GM18511 (cell line): Measurements from ENCODE around the gene GRIK2.

ENCODE experiments used
- ATAC-seq: cut with Tn5 transposase; IDR thresholded peaks from one replicate; pipeline ENCODE4 v1.9.1; 2021; ENCODE audit warnings: mild to moderate bottlenecking, moderate library complexity; ENCODE audit not compliant: unreplicated experiment

GRIK2 gene

DNA sequence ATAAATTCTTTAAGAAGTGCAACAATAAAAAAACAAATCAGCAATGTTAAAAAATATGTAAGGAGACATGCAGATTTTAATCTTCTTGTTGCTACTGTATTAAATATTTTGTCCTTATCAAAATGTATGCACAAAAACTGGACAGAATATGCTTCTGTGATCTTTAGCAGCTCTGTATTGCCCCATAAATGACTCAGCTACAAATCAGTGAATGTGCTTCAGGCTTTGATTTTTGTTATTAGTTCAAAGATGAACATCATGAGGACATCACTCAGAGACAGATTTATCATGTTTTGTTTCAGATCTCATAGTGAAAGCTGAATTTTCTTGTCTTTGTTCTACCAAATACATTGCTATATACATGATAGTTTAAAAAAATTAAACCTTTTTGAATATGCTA, 312.4 kb downstream of the GRIK2 start:
- no peak for ATAC-seq

DNA sequence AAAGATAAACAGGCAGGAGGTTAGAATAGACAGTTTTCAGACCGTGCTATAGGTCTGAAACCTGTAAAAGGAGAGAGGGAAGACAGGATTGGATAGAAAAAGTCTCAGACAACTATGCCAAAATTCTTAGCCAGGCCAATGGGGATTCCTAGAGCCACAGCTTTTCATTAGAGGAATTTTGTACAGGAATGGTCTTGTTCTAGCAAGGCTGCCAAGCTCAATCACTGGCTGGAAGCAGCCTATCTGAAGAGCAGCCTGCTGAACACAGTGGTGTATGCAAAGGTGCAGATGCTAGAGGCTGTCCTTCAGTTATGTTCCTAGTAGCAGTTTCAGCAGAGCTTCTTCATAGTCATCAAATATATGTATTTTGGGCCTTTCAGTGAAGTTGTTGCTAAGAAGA, 313.1 kb downstream of the GRIK2 start:
- no peak for ATAC-seq

DNA sequence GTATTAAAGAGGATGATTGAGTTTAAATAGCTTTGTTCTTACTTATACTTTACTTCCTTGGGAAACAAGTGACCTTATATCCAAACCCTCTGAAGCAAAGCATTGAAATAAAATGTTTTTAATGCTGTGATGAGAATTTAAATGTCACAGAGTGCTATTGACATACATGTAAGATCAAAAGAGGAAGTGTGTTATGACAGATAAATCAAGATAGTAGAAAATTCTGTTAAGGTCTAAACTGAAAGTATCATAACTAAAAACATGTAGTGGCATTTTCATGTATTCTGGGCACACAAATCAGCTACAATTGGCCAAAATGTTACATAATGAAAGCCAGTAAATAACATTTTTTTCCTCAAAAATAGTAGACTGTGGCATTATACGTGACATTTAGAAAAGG, 318.0 kb downstream of the GRIK2 start:
- ATAC-seq: no peak

DNA sequence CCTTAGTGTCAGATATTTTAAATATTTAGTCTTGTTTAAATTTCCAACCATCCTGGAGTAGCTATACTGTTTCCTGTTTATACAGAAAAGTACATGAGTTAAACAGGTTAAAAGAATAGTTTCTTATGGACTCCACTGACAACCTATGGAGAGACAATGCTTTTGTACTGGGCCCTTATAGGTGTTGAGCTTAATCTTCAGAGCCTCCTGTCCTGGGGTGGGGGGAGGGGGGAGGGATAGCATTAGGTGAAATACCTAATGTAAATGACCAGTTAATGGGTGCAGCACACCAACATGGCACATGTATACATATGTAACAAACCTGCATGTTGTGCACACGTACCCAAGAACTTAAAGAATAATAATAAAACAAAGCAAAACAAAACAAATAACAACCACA, 322.9 kb downstream of the GRIK2 start:
- ATAC-seq: no peak

DNA sequence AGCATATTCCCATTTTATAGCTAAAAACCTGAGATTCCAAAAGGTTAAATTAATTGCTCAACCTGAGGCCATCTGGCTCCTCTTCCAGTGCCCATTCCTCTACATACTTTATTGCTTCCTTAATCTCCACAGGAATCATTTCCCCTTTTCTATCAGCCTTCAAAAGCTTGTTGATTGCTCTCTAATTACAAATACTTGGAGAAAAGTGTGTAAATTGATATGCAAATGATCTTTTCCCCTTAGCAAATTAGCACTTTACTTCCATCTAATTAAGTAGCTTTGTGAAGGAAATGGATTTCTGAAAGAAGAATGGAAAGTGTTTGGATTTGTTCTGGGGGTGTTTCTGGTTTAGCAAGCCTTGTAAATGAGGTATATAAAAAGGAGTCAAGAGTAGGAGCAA, 323.3 kb downstream of the GRIK2 start:
- no peak for ATAC-seq

DNA sequence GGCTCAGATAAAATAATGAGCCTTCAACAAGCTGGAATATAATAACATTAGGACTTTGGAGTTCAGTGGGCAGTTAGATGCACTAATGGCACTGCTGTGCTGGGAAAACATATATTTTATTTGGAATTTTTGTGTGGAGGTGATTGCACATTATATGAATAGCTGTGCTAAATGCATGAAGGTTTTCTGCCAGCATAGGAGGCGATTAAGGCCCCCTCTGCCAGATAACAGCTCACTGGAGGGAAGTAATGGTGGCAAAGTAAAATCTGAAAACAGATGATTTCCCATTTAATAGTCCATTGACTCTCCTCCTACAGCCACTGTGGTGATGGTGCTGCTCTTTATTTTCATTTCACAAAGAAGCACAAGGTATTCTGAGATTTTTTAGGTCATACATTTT, 326.0 kb downstream of the GRIK2 start:
- no peak for ATAC-seq

DNA sequence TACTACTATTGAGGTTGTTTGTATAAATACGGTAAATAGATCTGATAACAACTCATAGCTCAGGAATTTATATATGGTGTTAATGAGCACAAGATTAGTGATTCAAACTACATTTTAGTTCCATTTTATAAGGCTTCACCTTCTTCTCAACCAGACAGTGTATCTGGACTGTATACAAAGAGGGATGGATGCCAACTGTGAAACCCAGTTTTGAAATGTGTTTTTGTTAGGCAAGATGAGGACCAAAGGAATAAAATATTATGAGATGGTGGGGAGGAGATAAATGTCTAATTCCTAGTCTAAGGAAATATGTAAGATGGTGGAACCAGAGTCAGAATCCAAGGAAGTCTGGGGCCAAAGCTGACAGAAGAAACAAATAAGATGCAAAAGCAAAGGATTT, 329.0 kb downstream of the GRIK2 start:
- ATAC-seq: no peak

DNA sequence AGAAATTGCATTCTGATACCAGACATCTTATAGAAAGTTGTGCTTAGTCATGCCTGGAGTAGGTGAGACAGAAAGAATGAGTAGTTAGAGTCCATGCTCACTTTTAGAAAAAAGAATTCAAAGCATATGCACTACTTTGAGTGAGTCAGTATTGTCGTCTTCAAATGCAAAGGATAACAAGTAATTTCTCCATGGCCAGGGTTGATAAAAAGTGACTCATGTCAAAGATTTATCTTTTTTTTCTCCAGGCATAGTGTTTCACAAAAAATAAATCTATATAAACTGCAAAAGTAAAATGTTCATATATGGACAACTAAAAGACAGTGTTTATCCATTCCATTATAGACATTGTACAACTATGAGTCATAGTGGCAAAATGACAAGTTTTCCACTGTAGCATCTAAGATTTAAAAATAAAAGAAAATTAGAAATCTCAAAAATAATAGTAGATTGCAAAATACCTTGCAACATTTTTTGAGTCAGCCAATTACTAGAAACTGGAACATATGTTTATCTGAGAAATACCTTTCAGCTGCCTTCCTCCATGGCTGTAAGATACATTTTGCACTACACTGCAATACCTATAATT, 329.6 kb downstream of the GRIK2 start:
- no peak for ATAC-seq

DNA sequence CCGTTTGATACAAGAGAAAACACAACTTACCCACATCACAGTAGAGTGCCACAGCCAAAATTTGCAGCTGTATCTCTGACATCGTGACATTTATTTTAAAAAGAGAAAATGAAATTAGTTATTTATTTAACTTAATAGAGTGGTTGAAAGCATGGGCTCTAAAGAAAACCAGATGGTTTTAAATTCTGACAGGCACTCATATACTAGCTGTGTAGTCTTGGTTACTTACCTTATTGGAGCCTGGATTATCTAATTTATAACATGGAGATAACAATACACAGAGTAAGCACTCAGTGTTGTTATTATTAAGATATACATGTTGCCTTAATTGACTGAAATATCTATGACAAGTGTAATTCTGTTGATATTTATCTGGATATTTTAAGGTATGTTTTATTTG, 334.9 kb downstream of the GRIK2 start:
- no peak for ATAC-seq

DNA sequence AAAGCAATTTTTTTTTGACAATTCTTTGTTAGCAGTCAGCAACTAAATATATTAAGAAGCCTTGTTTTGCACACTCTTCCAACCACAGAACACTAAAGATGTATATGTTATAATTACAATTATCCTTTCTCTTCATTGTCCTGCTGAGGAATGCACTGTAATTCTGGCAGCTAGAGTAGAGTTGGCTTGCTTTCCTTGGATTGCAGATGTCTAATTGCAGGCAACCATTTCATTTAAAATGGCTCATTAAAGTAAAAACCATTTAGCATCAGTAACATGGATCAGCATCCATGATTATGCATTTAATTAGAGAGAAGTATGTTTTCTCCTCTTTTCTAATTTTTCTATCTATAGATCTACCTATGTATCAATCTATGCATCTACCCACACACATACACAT, 335.4 kb downstream of the GRIK2 start:
- ATAC-seq: no peak

DNA sequence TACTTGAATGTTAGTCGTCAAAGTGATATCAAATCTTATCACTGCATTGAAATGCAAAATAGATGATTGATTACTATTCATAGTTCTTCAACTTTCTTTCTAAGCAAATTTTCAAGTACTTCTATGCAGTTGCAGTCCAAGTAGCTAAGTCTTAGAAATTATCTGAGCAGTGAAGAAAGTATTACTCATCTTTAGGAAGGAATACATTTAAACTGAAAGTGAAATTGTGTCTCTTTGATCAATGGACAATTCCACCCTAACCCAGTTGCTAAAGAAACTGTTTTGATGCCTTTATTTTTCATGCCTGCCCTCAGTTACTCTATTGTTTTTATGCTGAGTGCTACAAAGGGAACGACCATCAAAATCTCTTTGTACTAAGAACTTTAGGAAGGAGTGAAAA, 337.4 kb downstream of the GRIK2 start:
- ATAC-seq: peak; percentile 59

DNA sequence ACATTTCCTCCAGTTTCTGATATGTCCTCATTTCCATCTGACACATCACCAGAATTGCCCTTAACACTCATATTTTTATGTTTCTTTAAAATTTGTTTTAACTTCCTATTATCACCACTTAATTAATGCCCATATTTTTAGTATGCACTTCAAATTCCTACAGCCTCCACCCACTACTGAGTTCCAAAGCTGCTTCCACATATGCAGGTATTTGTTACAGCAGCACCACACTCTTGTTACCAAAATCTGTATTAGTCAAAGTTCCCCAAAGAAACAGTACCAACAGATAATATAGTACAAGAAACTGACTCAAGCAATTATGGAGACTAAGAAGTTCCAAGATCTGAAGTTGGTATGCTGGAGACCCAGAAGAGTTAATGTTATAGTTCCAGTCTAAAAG, 340.4 kb downstream of the GRIK2 start:
- ATAC-seq: no peak

DNA sequence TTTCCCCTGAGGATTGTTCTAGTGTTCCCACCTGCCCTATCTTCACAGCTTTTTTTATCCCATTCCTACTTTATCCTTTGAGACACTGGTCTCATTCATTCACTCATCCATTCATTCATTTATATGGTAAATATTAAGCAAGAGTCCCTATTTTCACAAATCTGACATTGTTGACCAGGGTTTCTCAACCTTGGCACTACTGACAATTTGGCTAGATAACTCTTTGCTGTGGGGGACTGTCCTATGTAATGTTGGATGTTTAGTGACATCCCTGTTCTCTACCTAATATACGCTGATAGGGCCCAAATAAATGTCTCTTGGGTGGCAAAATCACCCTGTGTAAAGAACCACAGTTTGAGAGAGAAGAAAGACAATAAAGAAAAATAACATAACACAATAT, 345.0 kb downstream of the GRIK2 start:
- ATAC-seq: no peak

DNA sequence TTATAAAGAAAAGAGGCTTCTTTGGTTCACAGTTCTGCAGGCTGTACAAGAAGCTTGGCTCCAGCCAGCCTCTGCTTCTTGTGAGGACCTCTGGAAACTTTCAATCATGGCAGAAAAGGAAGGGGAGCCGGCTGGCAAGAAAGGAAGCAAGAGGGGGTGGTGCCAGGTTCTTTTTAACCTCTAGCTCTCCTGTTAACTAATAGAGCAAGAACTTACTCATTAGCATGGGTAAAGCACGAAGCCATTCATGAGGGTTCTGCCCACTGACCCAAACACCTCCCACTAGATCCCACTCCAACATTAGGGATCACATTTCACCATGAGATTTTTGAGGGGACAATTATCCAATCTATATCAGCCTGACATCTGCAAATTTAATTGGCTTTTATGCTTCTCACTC, 347.1 kb downstream of the GRIK2 start:
- ATAC-seq: no peak

DNA sequence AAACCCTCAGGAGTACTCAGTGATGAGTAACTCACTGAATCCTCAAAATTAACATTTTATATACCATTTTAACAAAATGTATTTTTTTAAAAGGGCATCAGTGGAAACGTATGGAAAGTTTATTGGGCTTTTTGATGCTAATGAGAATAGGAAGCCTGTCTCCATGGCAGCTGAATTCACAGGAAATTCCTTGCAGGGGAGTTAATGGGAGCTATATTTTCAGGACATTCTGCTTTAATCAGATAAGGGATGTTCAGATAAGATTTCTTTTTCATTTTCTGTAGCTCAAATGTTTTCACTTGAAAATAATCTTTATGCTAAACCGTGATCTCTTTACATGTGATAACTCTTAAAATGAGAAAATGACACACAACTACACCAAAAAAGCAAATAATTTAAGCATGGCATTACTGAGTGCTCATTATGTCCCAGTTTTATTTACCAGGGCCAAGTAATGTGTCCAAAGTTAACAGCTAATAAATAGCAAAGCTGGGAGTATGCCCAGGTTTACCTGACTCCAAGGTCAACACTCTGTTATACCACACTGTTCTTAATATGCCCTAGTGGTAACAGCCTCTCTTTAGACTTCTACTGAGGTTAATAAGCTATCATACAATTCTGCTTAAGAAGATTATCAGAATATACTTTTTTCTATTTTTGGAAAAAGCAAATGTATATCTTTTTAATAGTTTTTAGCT, 348.1 kb downstream of the GRIK2 start:
- no peak for ATAC-seq

DNA sequence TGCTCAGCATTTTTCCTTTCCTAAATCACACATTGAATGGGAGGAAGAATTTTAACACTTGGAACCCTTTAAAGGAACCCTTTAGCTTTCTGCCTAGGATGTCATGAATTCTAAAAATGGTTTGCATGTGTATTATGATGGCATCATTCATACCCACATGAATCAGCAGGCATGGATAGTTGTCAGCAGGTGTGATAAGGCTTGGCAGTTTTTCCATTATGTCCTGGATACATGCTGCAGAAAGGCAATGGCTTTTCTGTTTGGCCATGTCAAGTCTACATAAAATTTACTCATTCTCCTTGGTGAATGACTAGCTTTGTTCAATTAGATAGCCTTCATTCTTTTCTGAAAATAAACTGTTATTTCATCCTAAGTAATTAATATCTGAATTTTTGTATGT, 353.7 kb downstream of the GRIK2 start:
- no peak for ATAC-seq

DNA sequence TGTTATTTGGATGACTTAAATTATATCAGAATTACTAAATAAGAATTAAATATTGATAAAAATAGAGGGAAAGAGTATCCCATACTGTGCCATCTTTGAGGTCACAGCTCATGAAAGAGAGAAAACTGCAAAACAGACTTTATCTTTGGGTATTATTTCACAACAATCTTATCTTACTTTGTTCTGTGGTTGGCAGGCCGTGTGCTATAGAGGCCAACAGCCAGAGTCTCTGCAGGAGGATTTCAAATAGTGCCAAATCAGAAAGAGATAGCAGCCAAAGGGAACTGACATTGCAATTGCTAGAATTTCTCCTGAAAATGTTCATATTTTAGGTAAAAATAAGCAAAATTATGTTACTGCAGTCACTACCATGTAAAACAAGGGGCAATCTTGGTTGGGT, 354.2 kb downstream of the GRIK2 start:
- no peak for ATAC-seq

DNA sequence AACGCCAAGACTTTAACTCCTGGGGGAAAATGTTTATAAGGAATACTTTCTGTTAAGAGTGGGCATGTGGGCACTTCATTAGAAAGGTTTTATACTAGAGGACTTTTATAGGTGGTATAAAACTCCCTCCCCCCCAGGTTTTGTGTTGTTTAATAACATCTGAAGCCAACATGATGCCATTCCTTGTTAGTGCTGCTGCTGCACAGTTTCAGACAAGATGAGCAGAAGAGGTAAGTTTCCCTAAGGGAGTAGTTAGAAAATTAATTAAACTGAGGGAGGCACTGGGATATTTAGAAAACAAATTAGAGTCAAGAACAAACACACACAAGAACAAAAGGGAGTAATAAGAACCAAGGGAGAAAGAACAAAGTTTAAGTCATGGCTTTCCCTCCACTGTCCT, 362.4 kb downstream of the GRIK2 start:
- no peak for ATAC-seq

DNA sequence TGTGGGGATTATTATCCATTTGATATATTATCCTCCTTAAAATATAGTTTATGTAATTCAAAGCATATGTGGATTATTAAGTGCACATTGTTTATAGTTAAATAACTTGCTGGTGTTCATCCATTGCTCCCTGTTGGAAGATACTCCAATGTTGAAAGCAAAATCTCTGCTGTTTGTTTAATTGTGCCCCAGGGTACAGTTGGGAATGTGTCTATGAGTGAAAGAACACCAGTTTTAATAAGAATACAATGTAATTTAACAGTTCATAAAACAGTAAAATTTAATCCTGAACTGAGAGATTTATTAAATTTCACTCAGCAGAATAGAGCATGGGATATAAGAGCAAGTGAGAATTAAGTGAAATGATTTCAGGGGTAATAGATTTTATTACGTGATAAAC, 364.9 kb downstream of the GRIK2 start:
- no peak for ATAC-seq

DNA sequence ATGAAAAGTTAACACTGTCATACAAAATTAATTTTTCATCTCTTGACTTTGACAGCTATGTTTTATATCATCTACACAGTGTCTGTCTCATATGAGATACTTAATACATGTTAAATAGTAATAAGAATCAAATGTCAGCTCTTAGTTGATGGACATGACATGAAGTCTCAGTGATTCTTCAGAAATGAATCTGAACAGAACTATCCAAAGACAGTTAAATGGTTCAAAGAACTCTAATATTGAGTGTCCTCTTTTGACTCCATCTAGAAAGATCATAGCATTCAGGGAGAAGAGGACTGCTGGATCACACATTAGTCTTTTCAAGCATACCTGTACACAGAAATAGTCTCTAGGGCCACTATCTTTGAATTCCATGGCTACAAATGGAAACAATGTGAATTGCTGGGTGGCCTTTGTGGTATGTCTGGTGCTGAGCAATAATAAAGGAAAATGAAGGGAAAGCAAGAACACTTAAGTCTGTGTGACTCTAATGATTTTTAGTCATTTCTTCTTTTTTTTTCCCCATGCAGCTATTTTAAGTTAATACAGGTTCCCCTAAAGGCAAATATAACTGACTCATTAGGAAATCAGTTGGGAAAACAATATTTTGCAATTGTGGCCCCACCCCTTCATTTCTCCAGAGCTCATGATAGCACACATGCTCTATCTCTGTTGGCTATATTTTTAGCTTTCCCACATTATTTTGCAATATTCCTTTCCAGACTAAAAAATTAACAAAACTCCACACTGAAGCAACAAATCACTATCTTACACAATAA, 367.5 kb downstream of the GRIK2 start:
- ATAC-seq: no peak

DNA sequence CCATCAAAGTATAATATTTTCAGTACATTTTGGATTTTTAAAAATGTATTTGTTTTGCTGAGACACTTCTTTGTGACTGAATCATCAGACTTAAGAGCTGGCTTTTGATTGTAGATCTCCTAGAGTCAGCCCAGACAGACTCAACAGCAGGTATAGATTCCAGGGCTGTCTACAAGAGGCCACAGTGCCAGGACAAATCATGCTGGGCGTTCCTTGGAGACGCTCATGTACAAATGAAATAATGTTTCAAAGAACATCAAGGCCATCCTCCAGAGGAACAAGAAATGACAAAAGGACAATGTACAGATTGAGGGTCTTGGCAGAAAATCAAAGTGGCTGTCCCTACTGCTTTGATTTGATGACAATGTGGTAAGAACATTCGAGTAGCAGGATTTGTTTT, 369.3 kb downstream of the GRIK2 start:
- no peak for ATAC-seq

DNA sequence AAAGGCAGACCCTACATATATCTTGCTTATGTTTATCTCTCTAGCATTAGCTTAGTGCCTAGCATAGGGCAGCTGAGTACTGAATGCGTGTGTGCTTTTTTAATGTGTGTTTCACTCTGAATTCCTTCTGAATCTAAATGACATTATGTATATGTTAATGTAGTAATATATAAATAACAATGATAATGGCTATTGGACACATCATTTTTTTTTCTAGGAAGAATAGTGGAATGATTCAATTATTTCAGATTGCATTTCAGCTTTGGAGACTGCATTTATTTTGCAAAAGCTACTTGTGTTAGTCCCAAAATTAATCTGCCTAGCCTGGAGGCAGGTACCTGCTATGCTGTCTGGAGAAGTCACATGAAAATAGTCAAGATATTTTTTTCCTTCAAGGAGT, 371.8 kb downstream of the GRIK2 start:
- ATAC-seq: no peak
